ENCODE data around the gene LSM11. TPM values are rescaled to one million over a fixed set of nuclear protein-coding genes. Genes with fewer than 3 reads are reported as not detected.
"Not testable (repeated sequence)": the region's sequence is repeated elsewhere in the genome, so short reads cannot be mapped to it uniquely, and the experiment has no call there.

Gene LSM11
- total RNA-seq, 2 donors from 2014 or later = 4.1 to 8.1 TPM

DNA sequence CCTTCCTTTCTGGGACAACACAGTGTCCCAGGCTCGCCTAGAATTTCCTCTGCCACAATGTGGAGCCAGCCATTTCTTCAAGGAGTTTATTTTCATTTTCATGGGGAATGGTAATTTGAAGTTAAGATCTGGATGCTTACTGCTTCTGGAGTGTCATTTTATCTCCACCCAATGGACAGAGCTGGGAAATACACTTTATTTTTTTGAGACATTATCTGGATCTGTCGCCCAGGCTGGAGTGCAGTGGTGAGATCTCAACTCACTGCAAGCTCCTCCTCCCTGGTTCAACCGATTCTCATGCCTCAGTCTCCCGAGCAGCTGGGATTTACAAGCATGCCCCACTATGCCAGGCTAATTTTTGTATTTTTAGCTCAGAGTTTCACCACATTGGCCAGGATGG, 25.0 kb upstream of the LSM11 start:
- H3K27me3 ChIP-seq (replicated peaks; ENCODE audit: insufficient read depth) = no peaks in the 10 kb centered on the region
- no peak overlapping the region for H3K27ac ChIP-seq
- H3K36me3 ChIP-seq = no peaks in the 10 kb centered on the region
- H3K4me1 ChIP-seq (replicated peaks) = no peaks in the 10 kb centered on the region
- WGBS = 4% methylated on average over 4 of the region's 4 CpGs
- DNase-seq (ENCODE audit: low spot score) = no peak
- H3K9me3 ChIP-seq = no peaks in the 10 kb centered on the region
- intact Hi-C loops (cut with DNase I) = loop anchor here (2.0 to 5.0 kb wide), 3 partner anchors 286 to 391 kb away; no protein-coding TSS in a partner anchor
- no peak for TF ChIP-seq POLR2A (IDR thresholded peaks at IDR 0.05)
- TF ChIP-seq, protein P1, sequence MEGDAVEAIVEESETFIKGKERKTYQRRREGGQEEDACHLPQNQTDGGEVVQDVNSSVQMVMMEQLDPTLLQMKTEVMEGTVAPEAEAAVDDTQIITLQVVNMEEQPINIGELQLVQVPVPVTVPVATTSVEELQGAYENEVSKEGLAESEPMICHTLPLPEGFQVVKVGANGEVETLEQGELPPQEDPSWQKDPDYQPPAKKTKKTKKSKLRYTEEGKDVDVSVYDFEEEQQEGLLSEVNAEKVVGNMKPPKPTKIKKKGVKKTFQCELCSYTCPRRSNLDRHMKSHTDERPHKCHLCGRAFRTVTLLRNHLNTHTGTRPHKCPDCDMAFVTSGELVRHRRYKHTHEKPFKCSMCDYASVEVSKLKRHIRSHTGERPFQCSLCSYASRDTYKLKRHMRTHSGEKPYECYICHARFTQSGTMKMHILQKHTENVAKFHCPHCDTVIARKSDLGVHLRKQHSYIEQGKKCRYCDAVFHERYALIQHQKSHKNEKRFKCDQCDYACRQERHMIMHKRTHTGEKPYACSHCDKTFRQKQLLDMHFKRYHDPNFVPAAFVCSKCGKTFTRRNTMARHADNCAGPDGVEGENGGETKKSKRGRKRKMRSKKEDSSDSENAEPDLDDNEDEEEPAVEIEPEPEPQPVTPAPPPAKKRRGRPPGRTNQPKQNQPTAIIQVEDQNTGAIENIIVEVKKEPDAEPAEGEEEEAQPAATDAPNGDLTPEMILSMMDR (IDR thresholded peaks at IDR 0.05) = peak in 3 of 4 experiments; percentile 35 to 61 (median 60)
- H3K4me3 ChIP-seq = no peak overlapping the region

DNA sequence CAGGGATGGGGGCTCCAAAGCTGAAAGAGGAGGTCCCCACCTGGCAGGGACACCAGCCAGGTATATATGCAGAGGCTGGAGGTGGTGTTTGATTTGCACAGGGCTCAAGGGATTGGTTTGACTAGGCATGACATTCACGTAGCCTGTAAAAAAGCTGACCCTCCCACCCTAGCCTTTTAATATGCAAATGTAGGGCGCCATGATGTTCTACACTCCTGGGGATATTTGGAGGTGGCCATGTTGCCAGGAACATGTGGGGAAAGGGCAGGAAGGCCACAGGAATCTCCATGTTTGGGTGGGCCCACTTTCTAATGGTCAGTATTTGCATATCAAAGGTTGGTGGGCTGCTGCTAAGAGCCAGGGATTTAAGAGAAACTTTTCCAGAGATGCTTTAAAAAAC, 24.3 kb upstream of the LSM11 start:
- no peaks in the 10 kb centered on the region for H3K9me3 ChIP-seq
- no peak for TF ChIP-seq POLR2AphosphoS5 (IDR thresholded peaks at IDR 0.05)
- TF ChIP-seq, protein P1 (IDR thresholded peaks at IDR 0.05) = no peak
- no peak for TF ChIP-seq POLR2A (IDR thresholded peaks at IDR 0.05)
- no peak overlapping the region for H3K27ac ChIP-seq
- intact Hi-C loops (cut with DNase I) = loop anchor here (2.0 to 5.0 kb wide), 3 partner anchors 286 to 392 kb away; no protein-coding TSS in a partner anchor
- H3K36me3 ChIP-seq = no peaks in the 10 kb centered on the region
- DNase-seq (ENCODE audit: low spot score) = no peak
- 94% methylated on average over 2 of the region's 2 CpGs for WGBS
- H3K4me1 ChIP-seq (replicated peaks) = no peaks in the 10 kb centered on the region
- no peak overlapping the region for H3K4me3 ChIP-seq
- no peaks in the 10 kb centered on the region for H3K27me3 ChIP-seq (replicated peaks; ENCODE audit: insufficient read depth)

DNA sequence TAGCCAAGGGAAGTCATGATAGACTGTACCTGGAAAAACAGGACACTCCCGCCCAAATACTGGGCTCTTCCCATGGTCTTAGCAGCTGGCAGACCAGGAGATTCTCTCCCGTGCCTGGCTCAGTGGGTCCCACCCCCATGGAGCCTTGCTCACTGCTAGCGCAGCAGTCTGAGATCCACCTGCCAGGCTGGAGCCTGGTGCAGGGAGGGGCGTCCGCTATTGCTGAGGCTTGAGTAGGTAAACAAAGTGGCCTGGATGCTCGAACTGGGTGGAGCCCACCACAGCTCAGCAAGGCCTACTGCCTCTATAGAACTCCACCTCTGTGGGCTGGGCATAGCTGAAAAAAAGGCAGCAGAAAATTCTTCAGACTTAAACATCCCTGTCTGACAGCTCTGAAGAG, 22.4 kb upstream of the LSM11 start:
- intact Hi-C loops (cut with DNase I) = no loop called here
- TF ChIP-seq POLR2A (IDR thresholded peaks at IDR 0.05) (no peak), POLR2AphosphoS5 (IDR thresholded peaks at IDR 0.05) (no peak)
- TF ChIP-seq, protein P1 (IDR thresholded peaks at IDR 0.05) = no peak

DNA sequence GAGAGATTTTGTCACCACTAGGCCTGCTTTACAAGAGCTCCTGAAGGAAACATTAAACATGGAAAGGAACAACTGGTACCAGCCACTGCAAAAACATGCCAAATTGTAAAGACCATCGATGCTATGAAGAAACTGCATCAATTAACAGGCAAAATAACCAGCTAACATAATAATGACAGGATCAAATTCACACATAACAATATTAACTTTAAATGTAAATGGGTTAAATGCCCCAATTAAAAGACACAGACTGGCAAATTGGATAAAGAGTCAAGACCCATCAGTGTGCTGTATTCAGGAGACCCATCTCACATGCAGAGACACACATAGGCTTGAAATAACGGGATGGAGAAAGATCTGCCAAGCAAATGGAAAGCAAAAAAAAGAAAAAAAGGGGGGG, 20.6 kb upstream of the LSM11 start:
- H3K27me3 ChIP-seq (replicated peaks; ENCODE audit: insufficient read depth); DNase-seq (ENCODE audit: low spot score); intact Hi-C loops (cut with DNase I); H3K4me3 ChIP-seq; H3K36me3 ChIP-seq; H3K4me1 ChIP-seq (replicated peaks); H3K27ac ChIP-seq; H3K9me3 ChIP-seq: not testable (repeated sequence)
- 79% methylated on average over 2 of the region's 2 CpGs for WGBS

More for the DNA sequence above, 22.4 kb upstream of the LSM11 start:
- DNase-seq (ENCODE audit: low spot score) = no peak
- no peak overlapping the region for H3K4me3 ChIP-seq
- H3K27ac ChIP-seq = no peak overlapping the region
- H3K9me3 ChIP-seq = no peaks in the 10 kb centered on the region
- H3K36me3 ChIP-seq = no peaks in the 10 kb centered on the region
- H3K4me1 ChIP-seq (replicated peaks) = no peaks in the 10 kb centered on the region
- H3K27me3 ChIP-seq (replicated peaks; ENCODE audit: insufficient read depth) = no peaks in the 10 kb centered on the region
- 53% methylated on average over 6 of the region's 6 CpGs for WGBS

DNA sequence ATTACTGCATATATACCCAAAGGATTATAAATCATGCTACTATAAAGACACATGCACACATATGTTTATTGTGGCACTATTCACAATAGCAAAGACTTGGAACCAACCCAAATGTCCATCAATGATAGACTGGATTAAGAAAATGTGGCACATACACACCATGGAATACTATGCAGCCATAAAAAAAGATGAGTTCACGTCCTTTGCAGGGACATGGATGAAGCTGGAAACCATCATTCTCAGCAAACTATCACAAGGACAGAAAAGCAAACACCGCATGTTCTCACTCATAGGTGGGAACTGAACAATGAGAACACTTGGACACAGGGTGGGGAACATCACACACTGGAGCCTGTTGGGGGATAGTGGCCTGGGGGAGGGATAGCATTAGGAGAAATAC, 16.9 kb upstream of the LSM11 start:
- intact Hi-C loops (cut with DNase I); H3K27me3 ChIP-seq (replicated peaks; ENCODE audit: insufficient read depth); H3K27ac ChIP-seq; DNase-seq (ENCODE audit: low spot score); H3K36me3 ChIP-seq; H3K9me3 ChIP-seq; H3K4me3 ChIP-seq; H3K4me1 ChIP-seq (replicated peaks): not testable (repeated sequence)
- WGBS = 80% methylated on average over 2 of the region's 2 CpGs

DNA sequence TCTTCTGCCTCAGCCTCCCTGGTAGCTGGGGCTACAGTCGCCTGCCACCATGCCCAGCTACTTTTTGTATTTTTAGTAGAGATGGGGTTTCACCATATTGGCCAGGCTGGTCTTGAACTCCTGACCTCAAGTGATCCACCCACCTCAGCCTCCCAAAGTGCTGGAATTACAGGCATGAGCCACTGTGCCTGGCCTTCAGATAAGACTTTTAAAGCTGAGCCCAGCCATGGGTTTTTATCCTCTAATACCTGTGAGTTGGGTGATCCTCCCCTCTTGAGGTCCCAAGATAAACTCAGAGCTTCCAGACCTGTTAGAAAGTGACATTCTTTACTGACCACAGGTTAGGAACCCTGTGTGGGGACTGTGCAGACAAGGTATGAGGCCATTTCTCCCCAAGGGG, 15.7 kb upstream of the LSM11 start:
- DNase-seq (ENCODE audit: low spot score); H3K4me1 ChIP-seq (replicated peaks); H3K4me3 ChIP-seq; intact Hi-C loops (cut with DNase I); H3K27me3 ChIP-seq (replicated peaks; ENCODE audit: insufficient read depth); H3K36me3 ChIP-seq; H3K9me3 ChIP-seq; H3K27ac ChIP-seq: not testable (repeated sequence)
- 100% methylated on average over 1 of the region's 1 CpG for WGBS
